Dendritic cell treated with granulocyte-macrophage colony-stimulating factor and Interleukin-4, amounts not matched to agents 40 ng/mL and 50 ng/mL, for 4 days (primary cell): Measurements from ENCODE around the gene ST6GALNAC3.

Experiments used
- H3K27ac Mint-ChIP-seq: one replicate; pipeline ENCODE4 v1.8.0; 2022; ENCODE audit warnings: mild to moderate bottlenecking, mixed read lengths
- H3K27me3 Mint-ChIP-seq: one replicate; pipeline ENCODE4 v1.8.0; 2022; ENCODE audit warnings: mild to moderate bottlenecking, mixed read lengths
- H3K36me3 Mint-ChIP-seq: one replicate; pipeline ENCODE4 v1.8.0; 2022; ENCODE audit warnings: low read depth, mixed read lengths
- H3K4me1 Mint-ChIP-seq: one replicate; pipeline ENCODE4 v1.8.0; 2022; ENCODE audit warnings: low read depth, mixed read lengths
- H3K4me3 Mint-ChIP-seq: one replicate; pipeline ENCODE4 v1.8.0; 2022; ENCODE audit warnings: mild to moderate bottlenecking, moderate library complexity, mixed read lengths
- H3K9me3 Mint-ChIP-seq: one replicate; pipeline ENCODE4 v1.8.0; 2022; ENCODE audit warnings: mixed read lengths
- intact Hi-C: fragments of 100-400 bp; cut with micrococcal nuclease; formaldehyde crosslinking; loops from one replicate; pipeline ENCODE4 v1.15.0; 2022

The ST6GALNAC3 gene

GRCh38 chr1:76186554-76187170 is 112.1 kb downstream of the ST6GALNAC3 start:
- H3K4me3 Mint-ChIP-seq = no peak overlapping the region
- H3K36me3 Mint-ChIP-seq = no peaks in the 10 kb centered on the region
- no peaks in the 10 kb centered on the region for H3K4me1 Mint-ChIP-seq
- intact Hi-C loops = no loop called here
- no peaks in the 10 kb centered on the region for H3K9me3 Mint-ChIP-seq
- no peak overlapping the region for H3K27ac Mint-ChIP-seq
- no peaks in the 10 kb centered on the region for H3K27me3 Mint-ChIP-seq

DNA sequence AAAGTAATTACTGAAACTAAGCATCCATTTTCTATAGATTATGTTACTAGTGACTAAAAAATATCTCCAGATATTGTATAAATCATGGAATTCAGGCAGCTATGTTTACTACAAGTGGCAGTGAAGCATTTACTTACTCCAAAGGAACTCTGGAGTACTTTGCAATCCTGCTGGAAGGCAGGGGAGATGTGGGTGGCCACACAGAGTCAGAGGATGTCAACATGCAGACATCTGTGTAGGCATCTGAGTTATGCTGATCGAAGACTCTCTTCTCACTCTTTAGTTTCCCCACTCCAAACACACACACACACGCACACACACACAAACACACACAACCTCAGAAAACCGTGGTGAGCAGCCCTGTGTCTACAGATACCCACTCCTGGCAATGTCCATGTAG is 112.9 kb downstream of the ST6GALNAC3 start:
- H3K36me3 Mint-ChIP-seq = no peaks in the 10 kb centered on the region
- intact Hi-C loops = no loop called here
- H3K4me1 Mint-ChIP-seq = no peaks in the 10 kb centered on the region
- H3K4me3 Mint-ChIP-seq = no peak overlapping the region
- H3K9me3 Mint-ChIP-seq = no peaks in the 10 kb centered on the region
- H3K27me3 Mint-ChIP-seq = no peaks in the 10 kb centered on the region
- no peak overlapping the region for H3K27ac Mint-ChIP-seq

DNA sequence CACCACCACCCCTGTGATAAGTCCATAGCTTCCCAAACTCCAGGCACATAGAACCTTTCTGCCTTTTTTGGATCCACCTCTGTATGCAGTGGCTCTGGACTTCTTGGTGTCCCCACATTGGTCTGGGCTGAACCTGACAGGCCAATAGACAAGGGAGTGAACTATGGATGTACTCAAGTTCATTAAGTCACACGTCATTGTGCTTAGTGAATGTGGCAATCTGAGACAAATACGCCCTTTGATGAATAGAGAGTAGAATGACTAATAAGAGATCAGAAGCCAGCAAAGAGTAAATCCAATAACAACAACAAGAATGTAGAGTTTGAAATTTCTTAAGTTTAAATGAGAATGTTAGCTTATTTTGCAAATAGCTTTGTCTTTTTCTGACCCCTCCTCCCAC is 114.8 kb downstream of the ST6GALNAC3 start:
- Mint-ChIP-seq H3K36me3 (no peaks in the 10 kb centered on the region), H3K27ac (no peak overlapping the region)

DNA sequence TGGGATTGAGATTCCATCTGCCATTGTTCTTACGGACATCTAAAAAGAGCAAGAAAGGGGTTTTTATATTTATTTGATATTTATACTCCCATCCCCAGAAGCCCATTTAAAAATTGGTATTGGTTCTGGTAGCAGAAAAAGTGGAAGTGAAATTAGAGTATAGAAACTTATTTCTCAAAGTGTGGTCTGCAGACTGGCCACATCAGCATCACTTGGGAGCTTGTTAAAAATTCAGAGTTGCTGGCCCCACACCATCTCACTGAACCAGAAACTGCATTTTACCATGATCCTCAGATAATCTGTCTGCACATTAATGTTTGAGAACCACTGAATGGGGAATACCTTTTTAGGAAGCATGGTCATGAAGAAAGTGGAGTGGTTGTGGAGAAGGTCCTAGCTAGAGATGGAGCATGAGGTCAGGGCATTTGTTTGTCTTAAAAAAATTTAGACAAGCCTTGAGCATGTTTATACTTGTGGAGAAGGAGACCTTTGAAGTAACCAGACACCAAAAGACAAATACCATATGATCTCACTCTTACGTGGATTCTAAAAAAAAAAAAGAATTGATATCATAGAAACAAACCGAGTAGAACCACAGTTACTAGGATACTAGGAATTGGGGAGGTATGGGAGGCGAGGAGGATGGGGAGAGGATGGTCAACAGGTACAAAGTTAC is 116.3 kb downstream of the ST6GALNAC3 start:
- Mint-ChIP-seq H3K4me1 (no peaks in the 10 kb centered on the region), H3K27ac (no peak overlapping the region), H3K36me3 (no peaks in the 10 kb centered on the region), H3K9me3 (no peaks in the 10 kb centered on the region), H3K4me3 (no peak overlapping the region), H3K27me3 (no peaks in the 10 kb centered on the region)
- intact Hi-C loops = no loop called here

More for the DNA sequence above, 114.8 kb downstream of the ST6GALNAC3 start:
- Mint-ChIP-seq H3K9me3 (no peaks in the 10 kb centered on the region), H3K4me1 (no peaks in the 10 kb centered on the region), H3K27me3 (no peaks in the 10 kb centered on the region), H3K4me3 (no peak overlapping the region)
- intact Hi-C loops = no loop called here

DNA sequence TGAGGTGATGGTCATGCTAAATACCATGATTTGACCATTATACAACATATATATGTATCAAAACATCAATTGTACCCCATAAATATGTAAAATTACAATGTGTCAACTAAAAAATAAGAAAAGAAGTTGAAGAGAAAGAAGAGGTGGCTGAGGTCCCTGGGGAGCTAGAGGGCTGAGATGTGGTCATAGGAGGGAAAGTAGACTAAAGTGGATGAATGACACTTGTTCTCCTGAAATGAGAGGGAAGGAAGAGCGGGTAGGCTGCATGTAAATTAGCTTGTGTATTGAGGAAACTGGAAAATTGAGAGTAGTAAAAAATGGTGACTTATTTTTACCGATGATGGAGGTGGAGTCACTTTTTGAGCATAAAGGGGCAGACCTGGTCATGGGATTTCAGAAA is 117.0 kb downstream of the ST6GALNAC3 start:
- Mint-ChIP-seq H3K36me3 (no peaks in the 10 kb centered on the region), H3K4me1 (no peaks in the 10 kb centered on the region), H3K27me3 (no peaks in the 10 kb centered on the region), H3K9me3 (no peaks in the 10 kb centered on the region), H3K4me3 (no peak overlapping the region), H3K27ac (no peak overlapping the region)
- intact Hi-C loops = no loop called here

GRCh38 chr1:76198452-76198851 is 123.9 kb downstream of the ST6GALNAC3 start:
- Mint-ChIP-seq H3K4me3 (no peak overlapping the region), H3K4me1 (no peaks in the 10 kb centered on the region), H3K27ac (no peak overlapping the region), H3K36me3 (no peaks in the 10 kb centered on the region), H3K27me3 (no peaks in the 10 kb centered on the region), H3K9me3 (no peaks in the 10 kb centered on the region)
- intact Hi-C loops = no loop called here

DNA sequence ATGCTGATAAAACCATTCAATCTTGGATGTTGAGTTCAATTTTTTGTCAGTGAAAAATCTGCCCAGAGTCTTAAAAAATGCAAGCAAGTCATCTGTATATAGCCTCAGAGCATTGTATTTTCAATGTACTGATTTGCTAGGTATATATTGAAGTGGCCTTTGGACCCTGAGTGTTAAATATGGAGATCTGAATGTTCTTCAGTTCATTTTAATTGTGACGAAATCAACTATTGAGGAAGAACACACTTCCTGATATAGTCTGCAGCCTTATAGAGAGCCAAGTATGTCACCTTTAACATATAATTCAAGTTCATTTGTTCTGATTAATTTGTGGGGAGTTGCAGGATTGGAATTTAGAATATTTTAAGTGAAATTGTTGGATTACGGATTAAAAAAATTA is 128.1 kb downstream of the ST6GALNAC3 start:
- H3K4me3 Mint-ChIP-seq = no peak overlapping the region
- intact Hi-C loops = no loop called here
- no peaks in the 10 kb centered on the region for H3K36me3 Mint-ChIP-seq
- no peaks in the 10 kb centered on the region for H3K9me3 Mint-ChIP-seq
- H3K4me1 Mint-ChIP-seq = no peaks in the 10 kb centered on the region
- H3K27me3 Mint-ChIP-seq = no peaks in the 10 kb centered on the region
- no peak overlapping the region for H3K27ac Mint-ChIP-seq

- intact Hi-C loops = no loop called here
- H3K9me3 Mint-ChIP-seq = no peaks in the 10 kb centered on the region
- H3K27me3 Mint-ChIP-seq = no peaks in the 10 kb centered on the region
- no peak overlapping the region for H3K27ac Mint-ChIP-seq
- H3K36me3 Mint-ChIP-seq = no peaks in the 10 kb centered on the region
- no peak overlapping the region for H3K4me3 Mint-ChIP-seq
- no peaks in the 10 kb centered on the region for H3K4me1 Mint-ChIP-seq
Measured at GRCh38 chr1:76203127-76203526, 128.6 kb downstream of the ST6GALNAC3 start.

GRCh38 chr1:76209238-76209637 is 134.7 kb downstream of the ST6GALNAC3 start:
- H3K4me3 Mint-ChIP-seq = no peak overlapping the region
- H3K9me3 Mint-ChIP-seq = no peaks in the 10 kb centered on the region

DNA sequence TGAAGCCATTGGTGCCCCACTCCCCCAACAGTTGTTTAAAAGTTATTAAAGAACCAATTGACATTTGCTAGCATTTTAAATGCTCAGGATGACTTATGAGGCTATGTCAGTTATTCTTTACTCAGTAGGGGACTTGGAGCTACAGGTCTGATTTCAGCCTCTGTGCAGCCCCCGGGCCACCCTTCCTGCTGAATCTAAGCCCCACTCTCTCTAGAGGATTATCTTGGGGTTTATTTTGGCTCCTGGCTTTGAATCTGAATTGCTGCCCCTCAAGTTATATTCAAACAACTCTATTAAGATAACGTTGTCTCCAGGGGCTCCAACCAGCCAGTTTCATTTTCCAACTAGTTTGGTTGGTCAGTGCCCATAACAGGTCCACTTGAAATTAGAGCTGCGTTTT is 135.1 kb downstream of the ST6GALNAC3 start:
- Mint-ChIP-seq H3K27ac (no peak overlapping the region), H3K36me3 (no peaks in the 10 kb centered on the region), H3K27me3 (no peaks in the 10 kb centered on the region), H3K4me3 (no peak overlapping the region), H3K9me3 (no peaks in the 10 kb centered on the region), H3K4me1 (no peaks in the 10 kb centered on the region)
- intact Hi-C loops = no loop called here

More at GRCh38 chr1:76209238-76209637, 134.7 kb downstream of the ST6GALNAC3 start:
- intact Hi-C loops = no loop called here
- Mint-ChIP-seq H3K27ac (no peak overlapping the region), H3K27me3 (no peaks in the 10 kb centered on the region), H3K4me1 (no peaks in the 10 kb centered on the region), H3K36me3 (no peaks in the 10 kb centered on the region)

DNA sequence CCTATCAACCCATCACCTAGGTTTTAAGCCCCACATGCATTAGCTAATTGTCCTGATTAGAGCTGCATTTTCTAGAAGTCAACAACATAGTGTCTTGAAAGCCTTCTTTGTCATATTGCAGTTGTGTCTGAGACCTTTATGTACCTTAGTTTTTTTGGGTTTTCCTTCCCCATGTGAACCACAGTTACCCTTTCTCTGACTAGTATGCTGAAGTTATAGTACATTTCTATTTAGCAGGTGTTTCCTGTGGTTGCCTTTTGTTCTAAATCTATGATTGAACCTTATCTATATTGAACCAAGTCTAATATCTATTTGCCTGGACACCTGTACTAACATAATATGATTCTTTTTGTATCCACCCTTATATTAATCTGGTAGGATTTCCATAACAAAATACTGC is 135.6 kb downstream of the ST6GALNAC3 start:
- Mint-ChIP-seq H3K27me3 (no peaks in the 10 kb centered on the region), H3K4me1 (no peaks in the 10 kb centered on the region), H3K36me3 (no peaks in the 10 kb centered on the region), H3K4me3 (no peak overlapping the region), H3K9me3 (no peaks in the 10 kb centered on the region), H3K27ac (no peak overlapping the region)
- intact Hi-C loops = no loop called here

- Mint-ChIP-seq H3K27ac (no peak overlapping the region), H3K9me3 (no peaks in the 10 kb centered on the region), H3K4me3 (no peak overlapping the region), H3K4me1 (no peaks in the 10 kb centered on the region), H3K36me3 (no peaks in the 10 kb centered on the region), H3K27me3 (no peaks in the 10 kb centered on the region)
- intact Hi-C loops = no loop called here
Measured at GRCh38 chr1:76218888-76219287, 144.3 kb downstream of the ST6GALNAC3 start.

GRCh38 chr1:76219366-76219818 is 144.8 kb downstream of the ST6GALNAC3 start:
- intact Hi-C loops = no loop called here
- Mint-ChIP-seq H3K36me3 (no peaks in the 10 kb centered on the region), H3K4me3 (no peak overlapping the region), H3K27ac (no peak overlapping the region), H3K9me3 (no peaks in the 10 kb centered on the region), H3K4me1 (no peaks in the 10 kb centered on the region), H3K27me3 (no peaks in the 10 kb centered on the region)

DNA sequence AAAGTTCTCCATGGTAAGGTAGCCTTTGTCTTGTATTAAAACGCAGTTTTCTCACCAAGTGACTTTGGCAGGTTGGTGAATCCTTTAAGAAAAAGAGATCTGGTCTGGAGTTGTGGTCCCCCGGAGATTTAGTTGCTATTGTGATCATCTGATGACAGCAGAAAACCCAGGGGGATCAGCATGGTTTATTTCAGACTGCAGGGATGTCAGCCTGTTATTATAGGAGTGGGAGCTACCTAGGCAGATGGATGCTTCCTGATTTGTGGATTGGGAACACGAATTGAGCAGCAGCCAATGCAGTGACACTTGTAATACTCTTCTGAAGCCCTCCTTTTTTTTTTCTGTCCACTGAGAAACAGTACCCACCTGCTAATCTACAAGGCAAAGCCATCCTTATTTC is 150.2 kb downstream of the ST6GALNAC3 start:
- peaks cover 8% of the 10 kb centered on the region for H3K4me1 Mint-ChIP-seq
- H3K27me3 Mint-ChIP-seq = no peaks in the 10 kb centered on the region
- no peak overlapping the region for H3K27ac Mint-ChIP-seq
- no peaks in the 10 kb centered on the region for H3K36me3 Mint-ChIP-seq
- H3K9me3 Mint-ChIP-seq = no peaks in the 10 kb centered on the region
- intact Hi-C loops = no loop called here
- H3K4me3 Mint-ChIP-seq = no peak overlapping the region

- Mint-ChIP-seq H3K27me3 (no peaks in the 10 kb centered on the region), H3K9me3 (no peaks in the 10 kb centered on the region), H3K27ac (no peak overlapping the region), H3K4me3 (no peak overlapping the region), H3K36me3 (no peaks in the 10 kb centered on the region), H3K4me1 (peaks cover 8% of the 10 kb centered on the region)
- intact Hi-C loops = no loop called here
Measured at GRCh38 chr1:76225526-76225925, 151.0 kb downstream of the ST6GALNAC3 start.
